Natural killer cell treated with Interleukin-12 subunit alpha and Interleukin-12 subunit beta and Interleukin-15 and Interleukin-18, amount 100 ng/mL, for 72 hours (primary cell): ENCODE measurements around the gene HADHB. TPM values are rescaled to one million over a fixed set of nuclear protein-coding genes. Genes with fewer than 3 reads are reported as not detected.
"Not testable (repeated sequence)": the region's sequence is repeated elsewhere in the genome, so short reads cannot be mapped to it uniquely, and the experiment has no call there.

ENCODE experiments used
- ATAC-seq, 2 donors: fragments of 150-1000 bp; cut with Tn5 transposase in 1 of 2; sonication (Bioruptor Pico), chemical (Tn5 transposase) in 1 of 2; 2 replicates each; pipeline ENCODE4 v1.10.0; 2021
- DNase-seq: peaks from one replicate; pipeline ENCODE4 v3.0.0; 2022; ENCODE audit warnings: low spot score
- H3K27ac Mint-ChIP-seq, 2 donors: 1 replicate in 1 of 2; 2 replicates in 1 of 2; pipeline ENCODE4 v1.8.0; 2022; ENCODE audit warnings: mixed read lengths in 2 of 2, mild to moderate bottlenecking in 1 of 2, moderate library complexity in 1 of 2
- H3K27me3 Mint-ChIP-seq, 2 donors: 1 replicate in 1 of 2; 2 replicates in 1 of 2; pipeline ENCODE4 v1.8.0; 2022; ENCODE audit warnings: mixed read lengths in 2 of 2
- H3K36me3 Mint-ChIP-seq: one replicate; pipeline ENCODE4 v1.8.0; 2022; ENCODE audit warnings: mixed read lengths
- H3K4me1 Mint-ChIP-seq, 2 donors: 1 replicate in 1 of 2; 2 replicates in 1 of 2; pipeline ENCODE4 v1.8.0; 2022; ENCODE audit warnings: low read depth in 2 of 2, mixed read lengths in 2 of 2, mild to moderate bottlenecking in 1 of 2
- H3K4me3 Mint-ChIP-seq: one replicate; pipeline ENCODE4 v1.8.0; 2022; ENCODE audit warnings: mixed read lengths
- H3K9me3 Mint-ChIP-seq: 2 replicates; pipeline ENCODE4 v1.8.0; 2022; ENCODE audit warnings: mixed read lengths
- total RNA-seq, 2 donors: library from RNA; stranded (reverse); gene quantifications; one replicate each; pipeline ENCODE4 v1.2.3, GENCODE V29; 2022

HADHB gene
- total RNA-seq, 2 donors from 2014 or later = 49.1 to 58.1 TPM

DNA sequence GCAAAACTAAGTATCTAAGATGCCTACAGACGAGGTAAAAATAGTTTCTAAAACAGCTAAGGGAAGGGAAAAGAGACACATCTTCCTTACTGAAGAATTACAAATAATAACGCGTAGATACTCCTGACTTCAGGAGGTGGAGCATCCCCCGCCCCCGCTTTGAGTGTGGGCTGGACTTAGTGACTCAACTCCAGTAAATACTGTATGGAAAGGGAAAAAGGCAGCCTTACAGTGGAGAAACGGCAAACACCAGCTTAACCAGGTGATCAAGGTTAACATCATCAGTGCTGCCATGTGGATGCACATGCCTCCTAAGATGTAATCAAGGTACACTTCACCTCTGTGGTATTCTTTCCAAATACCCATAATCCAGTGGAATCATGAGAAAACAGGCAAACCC lies 47.9 kb downstream of the HADHB start:
- Mint-ChIP-seq H3K27me3 (peaks cover 0 to 3% of the 10 kb centered on the region in 2 donors), H3K27ac (no peak overlapping the region), H3K9me3 (no peaks in the 10 kb centered on the region), H3K4me3 (no peak overlapping the region), H3K4me1 (no peaks in the 10 kb centered on the region), H3K36me3 (peaks cover 1% of the 10 kb centered on the region)
- ATAC-seq (no peak), DNase-seq (no peak)

DNA sequence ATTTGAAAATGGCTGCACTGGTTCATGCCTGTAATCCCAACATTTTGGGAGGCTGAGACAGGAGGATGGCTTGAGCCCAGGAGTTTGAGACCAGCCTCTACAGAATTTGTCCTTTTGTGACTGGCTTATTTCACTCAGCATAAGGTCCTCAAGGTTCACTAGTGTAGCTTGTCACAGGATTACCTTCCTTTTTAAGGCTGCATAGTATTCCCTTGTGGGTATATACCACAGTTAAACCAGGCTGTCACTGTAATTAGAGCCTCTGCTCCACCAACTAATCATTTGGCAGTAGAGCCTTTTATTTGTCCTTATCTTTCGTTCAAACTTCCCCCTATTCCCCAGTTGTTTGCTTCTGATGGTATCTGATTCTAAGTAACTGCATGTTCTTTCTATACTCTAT lies 50.8 kb downstream of the HADHB start:
- no peaks in the 10 kb centered on the region for H3K4me1 Mint-ChIP-seq
- H3K9me3 Mint-ChIP-seq = no peaks in the 10 kb centered on the region
- ATAC-seq = no peak
- no peak overlapping the region for H3K27ac Mint-ChIP-seq
- H3K27me3 Mint-ChIP-seq = peaks cover 0 to 3% of the 10 kb centered on the region in 2 donors
- H3K36me3 Mint-ChIP-seq = no peaks in the 10 kb centered on the region
- DNase-seq = no peak
- no peak overlapping the region for H3K4me3 Mint-ChIP-seq

DNA sequence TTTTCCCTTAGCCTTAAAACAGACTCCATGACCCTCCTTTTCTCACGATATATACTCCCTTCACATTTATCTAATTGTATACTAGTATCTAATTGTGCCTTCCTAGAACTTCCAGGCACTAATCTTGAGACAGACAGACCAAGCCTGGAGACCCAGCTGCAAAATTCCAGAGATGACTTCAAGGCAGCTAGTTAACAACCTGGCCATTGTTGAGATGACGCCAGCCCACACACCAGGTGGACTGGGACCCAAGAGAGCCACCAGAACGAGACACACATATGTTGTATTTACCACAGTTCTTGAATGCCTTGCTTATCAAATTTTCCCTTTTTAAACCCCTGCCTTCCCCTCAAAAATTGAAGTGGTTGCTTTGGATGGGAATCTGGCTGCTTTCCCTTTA lies 52.3 kb downstream of the HADHB start:
- no peaks in the 10 kb centered on the region for H3K9me3 Mint-ChIP-seq
- no peak for DNase-seq
- H3K27me3 Mint-ChIP-seq = peaks cover 0 to 3% of the 10 kb centered on the region in 2 donors
- no peaks in the 10 kb centered on the region for H3K36me3 Mint-ChIP-seq
- no peak for ATAC-seq
- H3K27ac Mint-ChIP-seq = no peak overlapping the region
- H3K4me1 Mint-ChIP-seq = no peaks in the 10 kb centered on the region
- no peak overlapping the region for H3K4me3 Mint-ChIP-seq

DNA sequence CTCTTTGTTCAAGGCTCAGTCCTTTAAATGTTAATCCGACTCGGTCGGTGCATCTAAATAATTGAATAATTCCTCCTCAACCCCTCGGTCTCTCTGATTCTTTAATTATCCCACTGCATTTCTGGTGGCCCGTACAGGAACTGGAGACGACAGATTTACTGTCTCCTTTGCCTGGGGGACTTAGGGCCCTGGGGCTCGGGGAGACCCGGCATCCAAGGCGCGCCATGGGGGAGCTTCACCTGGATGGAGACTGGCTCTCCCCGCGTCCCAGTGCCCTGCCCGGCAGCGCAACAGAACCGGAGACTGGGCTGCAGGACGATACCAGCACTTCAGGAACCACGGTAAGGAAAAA lies 53.5 kb downstream of the HADHB start:
- ATAC-seq = no peak
- H3K36me3 Mint-ChIP-seq = no peaks in the 10 kb centered on the region
- H3K4me3 Mint-ChIP-seq = no peak overlapping the region
- H3K27ac Mint-ChIP-seq = no peak overlapping the region
- H3K4me1 Mint-ChIP-seq = no peaks in the 10 kb centered on the region
- peaks cover 0 to 3% of the 10 kb centered on the region in 2 donors for H3K27me3 Mint-ChIP-seq
- no peak for DNase-seq
- H3K9me3 Mint-ChIP-seq = no peaks in the 10 kb centered on the region

DNA sequence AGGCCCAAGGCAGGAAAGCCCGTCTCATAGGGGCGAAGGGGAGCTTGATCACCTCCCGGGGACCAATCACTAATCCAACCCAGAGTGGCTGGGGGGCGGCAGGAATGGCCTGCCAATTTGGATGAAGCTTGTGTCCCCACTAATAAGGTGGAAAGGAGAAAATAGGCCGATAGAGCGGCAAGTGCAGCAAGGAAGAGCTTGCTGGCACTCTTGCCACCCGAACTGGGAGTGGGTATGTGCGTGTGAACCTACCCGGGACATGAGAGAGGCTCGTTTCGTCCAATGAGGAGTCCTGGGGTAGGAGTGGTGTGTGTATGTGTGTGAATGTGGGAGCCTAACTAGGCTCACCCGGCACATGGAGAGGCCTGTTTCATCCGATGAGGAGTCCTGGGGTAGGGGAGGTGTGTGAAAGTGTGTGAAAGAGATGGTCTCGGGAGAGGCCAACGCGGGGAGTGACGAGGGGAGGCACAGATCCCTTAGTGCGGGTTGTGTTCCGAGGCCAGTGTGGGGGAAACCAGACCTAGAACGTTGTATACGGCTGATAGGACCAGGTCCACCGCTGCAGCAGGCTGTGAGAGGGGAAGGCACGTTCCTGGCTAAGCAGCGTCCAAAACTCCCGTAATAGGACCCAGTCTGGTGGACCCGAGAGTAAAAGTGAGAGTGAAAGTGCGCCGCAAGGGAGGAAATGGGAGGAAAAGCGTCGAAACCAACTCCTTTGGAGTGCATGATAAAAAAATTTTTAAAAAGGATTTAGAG lies 54.1 kb downstream of the HADHB start:
- H3K4me1 Mint-ChIP-seq = no peaks in the 10 kb centered on the region
- H3K36me3 Mint-ChIP-seq = no peaks in the 10 kb centered on the region
- ATAC-seq (peak; percentile 60 to 76), DNase-seq (no peak)
- H3K9me3 Mint-ChIP-seq = no peaks in the 10 kb centered on the region
- H3K27me3 Mint-ChIP-seq = peaks cover 0 to 3% of the 10 kb centered on the region in 2 donors
- no peak overlapping the region for H3K27ac Mint-ChIP-seq
- H3K4me3 Mint-ChIP-seq = no peak overlapping the region

DNA sequence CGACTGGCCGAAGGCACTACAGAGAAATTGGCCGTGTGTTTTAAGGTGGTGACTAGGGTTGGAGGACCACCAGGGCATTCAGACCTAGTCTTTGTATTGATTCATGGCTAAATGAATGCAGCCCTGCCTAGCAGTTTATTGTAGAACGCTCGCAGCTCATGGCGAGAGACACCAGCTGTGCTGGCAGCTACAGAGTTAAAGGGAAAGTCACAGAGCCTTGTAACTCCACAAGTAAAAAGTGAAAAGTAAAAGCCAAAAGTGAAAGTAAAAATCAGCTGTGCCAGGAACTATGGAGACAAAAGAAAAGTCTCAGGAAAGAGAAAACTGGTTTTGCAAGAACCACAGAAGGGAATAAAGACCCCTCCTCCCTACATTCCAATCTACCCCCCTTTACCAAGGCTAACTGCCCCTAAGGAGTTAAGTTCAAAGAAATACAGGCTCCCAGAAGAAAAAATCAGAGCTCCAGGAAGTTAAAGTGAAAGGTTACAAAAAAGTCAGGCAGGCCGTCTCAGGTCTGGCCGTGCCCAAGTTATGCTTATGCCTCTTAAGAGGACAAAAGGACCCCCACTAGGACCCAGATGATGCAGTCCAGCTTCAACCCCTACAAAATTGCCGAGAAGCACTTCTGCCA lies 54.8 kb downstream of the HADHB start:
- no peaks in the 10 kb centered on the region for H3K9me3 Mint-ChIP-seq

DNA sequence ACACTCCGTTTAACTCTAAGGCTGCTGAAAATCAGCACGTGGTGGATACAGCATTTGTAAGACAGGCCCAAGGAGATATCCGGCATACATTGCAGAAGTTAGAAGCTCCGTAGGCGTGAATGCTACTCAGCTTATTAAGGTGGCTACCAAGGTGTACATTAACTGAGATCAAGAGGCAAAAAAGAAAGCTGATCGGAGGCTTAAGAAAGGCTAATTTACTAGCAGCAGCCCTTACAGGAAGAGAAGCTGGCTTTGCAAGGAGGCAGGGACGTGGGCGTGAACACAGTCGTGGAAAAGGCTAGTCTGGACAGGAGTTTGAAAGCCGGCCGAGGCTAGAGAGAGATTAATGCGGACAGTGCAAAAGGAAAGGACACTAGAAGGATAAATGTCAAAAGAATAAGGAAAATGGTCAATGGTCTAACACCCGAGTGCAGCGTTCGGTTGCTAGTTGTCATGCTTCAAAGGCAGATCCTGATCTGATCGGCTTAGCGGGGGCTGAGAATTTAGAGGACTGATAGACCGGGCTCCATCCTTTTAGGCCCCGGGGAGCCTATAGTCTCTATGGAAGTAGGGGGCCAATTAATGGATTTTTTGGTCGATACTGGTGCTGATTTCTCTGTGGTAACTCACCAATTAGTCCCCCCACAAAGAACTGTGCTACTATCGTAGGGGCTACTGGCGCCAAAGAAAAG lies 55.6 kb downstream of the HADHB start:
- H3K4me3 Mint-ChIP-seq = no peak overlapping the region
- H3K9me3 Mint-ChIP-seq = no peaks in the 10 kb centered on the region
- no peak for ATAC-seq
- no peaks in the 10 kb centered on the region for H3K4me1 Mint-ChIP-seq
- H3K27ac Mint-ChIP-seq = no peak overlapping the region
- no peak for DNase-seq
- H3K27me3 Mint-ChIP-seq = peaks cover 0 to 3% of the 10 kb centered on the region in 2 donors
- H3K36me3 Mint-ChIP-seq = no peaks in the 10 kb centered on the region

More for the DNA sequence above, 54.8 kb downstream of the HADHB start:
- DNase-seq = no peak
- peaks cover 0 to 3% of the 10 kb centered on the region in 2 donors for H3K27me3 Mint-ChIP-seq
- ATAC-seq = peak; percentile 41 to 72
- no peaks in the 10 kb centered on the region for H3K36me3 Mint-ChIP-seq
- no peak overlapping the region for H3K4me3 Mint-ChIP-seq
- no peaks in the 10 kb centered on the region for H3K4me1 Mint-ChIP-seq
- H3K27ac Mint-ChIP-seq = no peak overlapping the region

DNA sequence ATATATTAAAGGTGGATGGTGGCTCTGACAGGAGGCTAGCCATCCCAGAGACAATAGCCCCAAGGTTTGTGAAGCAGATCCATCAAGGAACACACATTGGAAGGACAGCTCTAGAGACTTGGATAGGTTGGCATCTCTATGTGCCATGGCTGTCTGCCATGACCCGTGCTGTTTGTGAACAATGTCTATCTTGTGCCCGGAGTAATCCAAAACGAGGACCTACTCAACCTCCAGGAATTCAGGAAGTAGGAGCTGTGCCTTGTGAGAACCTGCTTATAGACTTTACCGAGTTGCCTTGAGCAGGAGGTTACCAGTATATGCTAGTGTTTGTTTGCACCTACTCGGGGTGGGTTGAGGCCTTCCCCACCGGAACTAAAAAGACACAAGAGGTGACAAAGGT lies 58.1 kb downstream of the HADHB start:
- H3K4me3 Mint-ChIP-seq = no peak overlapping the region
- no peak for DNase-seq
- no peaks in the 10 kb centered on the region for H3K27me3 Mint-ChIP-seq
- no peaks in the 10 kb centered on the region for H3K4me1 Mint-ChIP-seq
- no peaks in the 10 kb centered on the region for H3K9me3 Mint-ChIP-seq
- no peak for ATAC-seq
- H3K36me3 Mint-ChIP-seq = no peaks in the 10 kb centered on the region
- no peak overlapping the region for H3K27ac Mint-ChIP-seq

DNA sequence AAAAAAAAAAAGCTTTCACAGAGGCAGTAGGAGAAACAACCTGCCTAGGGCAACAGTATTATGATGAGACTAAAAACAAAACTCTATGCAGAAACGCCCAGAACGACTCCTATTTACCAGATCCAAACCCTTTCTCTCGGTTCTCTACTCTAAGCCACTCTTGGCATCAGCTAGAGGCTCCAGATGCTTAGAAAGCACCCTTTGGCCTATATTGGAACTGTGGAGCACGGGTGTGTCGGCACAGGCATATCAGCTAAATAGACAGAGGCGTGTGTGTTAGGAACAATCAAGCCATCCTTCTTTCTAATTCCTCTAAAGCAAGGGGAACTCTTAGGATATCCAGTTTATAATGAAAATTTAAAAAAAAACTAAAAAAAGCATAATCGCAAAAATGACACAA lies 60.4 kb downstream of the HADHB start:
- not testable (repeated sequence) for H3K27me3 Mint-ChIP-seq, H3K27ac Mint-ChIP-seq, H3K9me3 Mint-ChIP-seq, H3K4me1 Mint-ChIP-seq, H3K36me3 Mint-ChIP-seq, ATAC-seq, DNase-seq, H3K4me3 Mint-ChIP-seq

DNA sequence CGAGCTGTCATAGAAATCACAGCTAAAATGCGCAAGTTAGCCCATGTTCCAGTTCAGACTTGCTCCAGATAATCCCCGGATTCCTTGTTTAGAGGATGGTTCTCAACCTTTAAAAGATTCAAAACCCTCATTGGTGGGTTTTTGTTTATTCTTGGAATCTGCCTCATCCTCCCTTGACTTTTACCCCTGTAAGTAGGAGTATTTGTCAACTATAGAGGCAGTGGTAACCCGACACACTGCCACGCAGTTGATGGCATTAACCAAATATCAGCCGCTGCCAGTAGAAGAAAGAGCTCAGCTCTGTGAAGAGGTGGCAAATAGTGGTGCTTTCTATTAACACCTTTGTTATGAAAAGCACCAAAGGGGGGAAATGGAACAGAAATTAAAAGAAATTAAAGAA lies 60.8 kb downstream of the HADHB start:
- no peak for ATAC-seq
- Mint-ChIP-seq H3K4me1 (no peaks in the 10 kb centered on the region), H3K9me3 (no peaks in the 10 kb centered on the region), H3K27me3 (no peaks in the 10 kb centered on the region), H3K36me3 (no peaks in the 10 kb centered on the region), H3K27ac (no peak overlapping the region), H3K4me3 (no peak overlapping the region)
- no peak for DNase-seq

DNA sequence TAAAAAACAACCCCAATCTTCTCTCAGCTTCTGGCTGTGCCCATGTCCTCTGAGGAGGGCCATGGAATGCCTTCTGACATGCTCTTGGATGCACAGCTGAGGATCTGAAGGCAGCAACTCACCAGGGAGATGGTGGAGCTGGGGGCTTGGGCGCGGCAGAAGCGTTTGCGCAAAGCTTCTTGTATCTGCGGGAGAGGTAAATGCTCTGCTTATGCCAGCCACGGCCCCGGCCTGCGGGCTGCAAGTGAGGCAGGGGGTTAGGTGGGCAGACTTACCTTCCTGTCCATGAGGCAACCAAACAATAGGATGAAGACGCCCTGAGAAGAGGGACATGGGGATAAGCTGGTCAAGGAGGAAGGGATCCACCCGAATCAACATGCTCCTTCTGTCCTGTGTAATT lies 65.2 kb downstream of the HADHB start:
- DNase-seq (no peak), ATAC-seq (no peak)
- Mint-ChIP-seq H3K27ac (no peak overlapping the region), H3K4me1 (no peaks in the 10 kb centered on the region), H3K27me3 (no peaks in the 10 kb centered on the region), H3K36me3 (no peaks in the 10 kb centered on the region), H3K9me3 (no peaks in the 10 kb centered on the region), H3K4me3 (no peak overlapping the region)

DNA sequence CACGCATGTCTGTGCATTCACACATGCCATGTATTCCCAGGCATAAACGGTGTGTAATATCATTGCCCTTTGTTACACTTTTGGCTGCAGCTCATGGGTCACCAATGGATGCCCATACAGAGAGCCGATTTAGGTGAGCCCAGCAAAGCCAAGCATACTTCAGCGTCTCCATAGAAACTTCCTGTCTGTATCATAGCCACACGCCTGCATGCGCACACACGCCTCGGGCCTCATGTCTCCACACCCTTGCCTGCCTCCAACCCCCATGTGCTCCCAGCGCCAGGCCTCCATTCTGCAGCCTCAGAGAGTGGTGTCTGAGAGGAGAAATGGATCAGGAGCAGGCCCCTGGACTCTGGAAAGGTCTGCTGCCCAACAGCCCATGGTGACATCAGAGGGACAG lies 67.7 kb downstream of the HADHB start:
- DNase-seq (no peak), ATAC-seq (no peak)
- Mint-ChIP-seq H3K9me3 (no peaks in the 10 kb centered on the region), H3K4me3 (no peak overlapping the region), H3K36me3 (no peaks in the 10 kb centered on the region), H3K27ac (no peak overlapping the region), H3K4me1 (no peaks in the 10 kb centered on the region), H3K27me3 (no peaks in the 10 kb centered on the region)

DNA sequence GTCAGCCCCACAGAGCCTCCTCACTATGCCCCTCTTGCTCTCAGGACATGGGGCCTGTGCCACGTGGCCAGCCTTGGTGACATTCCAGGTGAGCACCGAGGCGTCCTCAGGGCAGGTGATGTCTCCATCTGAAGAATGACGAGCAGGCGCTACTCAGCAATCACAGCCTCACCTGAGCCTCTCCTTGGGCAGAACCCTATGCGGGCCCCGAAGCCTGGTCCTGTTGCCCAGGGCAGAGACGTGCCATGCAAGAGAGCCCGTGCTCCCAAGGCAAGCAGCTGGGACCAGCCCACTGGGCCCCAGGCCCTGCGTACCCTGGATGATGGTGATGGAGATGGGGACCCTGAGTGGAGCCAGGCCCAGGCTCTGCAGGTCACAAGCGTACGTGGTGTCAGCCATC lies 68.7 kb downstream of the HADHB start:
- Mint-ChIP-seq H3K4me3 (no peak overlapping the region), H3K27me3 (no peaks in the 10 kb centered on the region), H3K27ac (no peak overlapping the region), H3K4me1 (no peaks in the 10 kb centered on the region), H3K36me3 (no peaks in the 10 kb centered on the region), H3K9me3 (no peaks in the 10 kb centered on the region)
- DNase-seq (no peak), ATAC-seq (peak in 1 of 2 donors; percentile 22)

DNA sequence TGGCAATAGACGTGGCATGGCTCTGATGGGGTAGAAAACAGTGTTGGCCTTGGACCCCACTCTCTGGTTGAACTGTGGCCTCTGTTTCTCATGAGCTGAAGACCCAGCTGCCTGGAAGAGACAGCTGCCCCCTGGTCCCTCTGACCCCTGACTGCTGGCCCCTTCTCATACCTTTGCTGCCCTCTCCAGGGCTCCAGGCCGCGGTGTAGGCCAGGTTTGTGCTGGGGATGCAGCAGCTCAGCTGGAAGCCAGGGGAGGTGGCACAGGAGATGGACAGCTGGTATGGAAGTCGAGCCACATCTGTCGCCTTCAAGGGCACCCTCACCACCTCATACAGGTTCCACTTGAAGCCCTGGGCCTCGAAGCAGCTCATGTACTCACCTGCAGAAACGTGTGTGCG lies 69.5 kb downstream of the HADHB start:
- ATAC-seq = no peak
- Mint-ChIP-seq H3K36me3 (no peaks in the 10 kb centered on the region), H3K27ac (no peak overlapping the region), H3K4me1 (no peaks in the 10 kb centered on the region), H3K27me3 (no peaks in the 10 kb centered on the region), H3K4me3 (no peak overlapping the region), H3K9me3 (no peaks in the 10 kb centered on the region)
- DNase-seq = no peak
